ENCODE results near the gene EDRF1.
A peak's percentile ranks its signal among the peaks of the same experiment; 100 is the strongest.

Gene EDRF1

DNA sequence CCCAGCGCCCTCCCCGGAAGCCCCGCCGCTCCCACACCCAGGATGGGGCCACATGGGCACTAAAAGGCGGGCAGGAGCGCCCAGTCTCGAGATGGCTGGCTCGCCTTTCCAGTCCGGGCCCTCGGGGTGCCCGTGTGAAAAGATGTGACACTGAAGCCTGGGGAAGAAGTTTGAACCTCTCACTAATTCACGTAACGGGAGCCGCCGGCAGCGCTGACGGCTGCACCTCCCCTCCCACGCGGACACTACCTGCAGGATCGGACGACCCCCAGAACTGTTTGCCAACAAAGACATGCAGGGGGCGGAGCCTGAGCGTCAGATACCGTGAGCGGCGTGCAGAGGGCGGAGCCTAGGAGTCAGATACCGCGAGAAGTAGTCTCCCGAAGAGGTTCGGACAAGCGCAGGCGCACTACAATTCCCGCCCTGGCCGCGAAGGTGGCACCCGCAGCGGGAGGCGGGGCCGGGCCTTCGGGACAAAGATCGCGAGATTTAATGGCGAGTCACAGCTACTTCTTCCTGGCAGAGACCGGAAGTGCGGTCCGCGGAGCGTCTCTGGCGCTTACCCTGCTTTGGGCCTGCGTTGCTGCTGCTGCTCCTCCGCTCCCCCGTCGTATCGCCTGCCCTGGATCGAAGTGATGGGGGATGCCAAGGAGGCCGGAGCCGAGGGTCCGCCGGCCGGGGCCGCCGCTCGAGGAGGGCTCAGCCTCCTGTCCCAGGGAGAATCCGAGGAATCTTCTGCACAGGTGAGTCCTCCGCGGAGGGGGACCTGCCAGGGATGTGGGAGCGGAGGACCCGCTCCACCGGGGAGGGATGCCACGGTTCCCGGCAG is at the start of gene EDRF1:
TSS of gene EDRF1 (plus strand) at position 537 of the 829 bp plus-strand sequence. CDS start at position 636, 99 bp downstream.
- DNase-seq (ENCODE audit: low read depth), result peak; percentile 97
- peak within 1 kb of the TSS; percentile 99 for H3K4me3 ChIP-seq (ENCODE audit: control insufficient read depth, low read depth, low read length)
- no peak for TF ChIP-seq CTCF (conservative IDR thresholded peaks at IDR 0.05; ENCODE audit: control insufficient read depth, insufficient read depth, low read depth, low read length)

DNA sequence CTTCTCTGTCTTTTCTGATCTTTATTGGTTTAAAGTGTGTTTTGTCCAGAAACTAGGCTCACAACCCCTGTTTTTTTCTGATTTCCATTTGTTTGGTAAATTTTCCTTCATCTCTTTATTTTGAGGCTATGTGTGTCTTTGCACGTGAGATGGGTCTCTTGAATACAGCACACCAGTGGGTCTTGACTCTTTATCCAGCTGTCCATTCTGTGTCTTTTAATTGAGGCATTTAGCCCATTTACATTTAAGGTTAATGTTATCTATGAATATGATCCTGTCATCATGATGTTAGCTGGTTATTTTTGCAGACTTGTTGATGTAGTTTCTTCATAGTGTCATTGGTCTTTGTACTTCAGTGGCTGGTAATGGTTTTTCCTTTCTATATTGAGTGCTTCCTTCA is 46.6 kb upstream of the EDRF1 start:
- TF ChIP-seq CTCF (conservative IDR thresholded peaks at IDR 0.05; ENCODE audit: control insufficient read depth, insufficient read depth, low read depth, low read length), result no peak
- no peak for DNase-seq (ENCODE audit: low read depth)
- no peak overlapping the region for H3K4me3 ChIP-seq (ENCODE audit: control insufficient read depth, low read depth, low read length)

- no peak for DNase-seq (ENCODE audit: low read depth)
- H3K4me3 ChIP-seq (ENCODE audit: control insufficient read depth, low read depth, low read length), result no peak overlapping the region
- TF ChIP-seq CTCF (conservative IDR thresholded peaks at IDR 0.05; ENCODE audit: control insufficient read depth, insufficient read depth, low read depth, low read length), result no peak
Measured at GRCh38 chr10:125679436-125679835, 40.1 kb upstream of the EDRF1 start.

GRCh38 chr10:125683063-125683462 is 36.4 kb upstream of the EDRF1 start, which contains the start of gene TEX36:
Gene TEX36, minus strand, starts transcription at chr10:125683163. Its CDS starts 174 bp downstream, at chr10:125682989.
- DNase-seq (ENCODE audit: low read depth), result no peak
- H3K4me3 ChIP-seq (ENCODE audit: control insufficient read depth, low read depth, low read length), result no peak within 1 kb of the TSS
- TF ChIP-seq CTCF (conservative IDR thresholded peaks at IDR 0.05; ENCODE audit: control insufficient read depth, insufficient read depth, low read depth, low read length), result no peak

GRCh38 chr10:125683821-125684220 is 35.7 kb upstream of the EDRF1 start:
- TF ChIP-seq CTCF (conservative IDR thresholded peaks at IDR 0.05; ENCODE audit: control insufficient read depth, insufficient read depth, low read depth, low read length), result no peak
- no peak for DNase-seq (ENCODE audit: low read depth)

DNA sequence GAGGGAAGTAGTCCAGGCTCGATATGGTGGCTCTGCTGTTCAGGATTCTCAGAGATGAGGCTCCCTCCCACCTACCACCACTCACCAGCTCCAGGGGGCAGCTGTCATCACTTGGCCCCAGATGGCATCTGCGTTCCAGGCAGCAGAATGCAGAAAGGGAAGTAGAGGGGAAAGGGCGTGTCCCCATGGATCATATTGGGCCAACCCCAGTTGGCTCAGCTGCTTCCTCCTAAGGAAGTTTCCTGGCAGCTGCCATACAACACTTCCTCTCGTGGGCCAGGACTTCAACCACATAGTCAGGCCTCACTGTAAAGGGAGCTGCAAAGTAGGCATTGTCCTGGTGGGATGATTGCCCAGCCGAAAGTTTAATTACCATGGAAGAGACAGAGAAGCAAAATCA is 34.9 kb upstream of the EDRF1 start:
- H3K4me3 ChIP-seq (ENCODE audit: control insufficient read depth, low read depth, low read length), result no peak overlapping the region
- TF ChIP-seq CTCF (conservative IDR thresholded peaks at IDR 0.05; ENCODE audit: control insufficient read depth, insufficient read depth, low read depth, low read length), result no peak
- no peak for DNase-seq (ENCODE audit: low read depth)

More at GRCh38 chr10:125683821-125684220, 35.7 kb upstream of the EDRF1 start:
- H3K4me3 ChIP-seq (ENCODE audit: control insufficient read depth, low read depth, low read length), result no peak overlapping the region

Measured in fibroblast of mammary gland (primary cell).